Stimulated activated naive CD4-positive, alpha-beta T cell treated with Interleukin-2 at 50 U/mL for 16 hours (primary cell): Measurements from ENCODE around the gene SERPINB3.
"Not testable (repeated sequence)": the region's sequence is repeated elsewhere in the genome, so short reads cannot be mapped to it uniquely, and the experiment has no call there.

ENCODE experiments used
- DNase-seq: peaks from one replicate; lab custom pipeline; 2025; lab: John Stamatoyannopoulos, UW

The SERPINB3 gene

GRCh38 chr18:63646936-63647335 is 14.8 kb downstream of the SERPINB3 start:
- no peak for DNase-seq

GRCh38 chr18:63644694-63645093 is 17.0 kb downstream of the SERPINB3 start:
- not testable (repeated sequence) for DNase-seq

- DNase-seq = not testable (repeated sequence)
Observed at GRCh38 chr18:63644142-63644541, 17.6 kb downstream of the SERPINB3 start, which contains the start of gene SERPINB4. SERPINB4 (minus strand) TSS chr18:63644256; CDS start chr18:63643577, 679 bp downstream.

- not testable (repeated sequence) for DNase-seq
Observed at GRCh38 chr18:63642668-63643356, 18.9 kb downstream of the SERPINB3 start.

- DNase-seq = not testable (repeated sequence)
Observed at GRCh38 chr18:63641157-63641680, 20.5 kb downstream of the SERPINB3 start.

- no peak for DNase-seq
Observed at GRCh38 chr18:63637703-63638102, 24.0 kb downstream of the SERPINB3 start.

- DNase-seq = no peak
Observed at GRCh38 chr18:63627819-63628218, 33.9 kb downstream of the SERPINB3 start.

GRCh38 chr18:63626431-63626830 is 35.3 kb downstream of the SERPINB3 start:
- DNase-seq = no peak

- no peak for DNase-seq
Observed at GRCh38 chr18:63624863-63625262, 36.8 kb downstream of the SERPINB3 start.

- DNase-seq = no peak
Observed at GRCh38 chr18:63619661-63620060, 42.0 kb downstream of the SERPINB3 start.

- DNase-seq = no peak
Observed at GRCh38 chr18:63617915-63618234, 43.8 kb downstream of the SERPINB3 start.

- DNase-seq = no peak
Observed at GRCh38 chr18:63617049-63617914, 44.4 kb downstream of the SERPINB3 start.

GRCh38 chr18:63613420-63613819 is 48.3 kb downstream of the SERPINB3 start:
- DNase-seq = no peak

- no peak for DNase-seq
Observed at GRCh38 chr18:63606526-63606925, 55.2 kb downstream of the SERPINB3 start.
